HG03108 (cell line): ENCODE data around the gene RBM3.

ENCODE experiments used
- ATAC-seq: cut with Tn5 transposase; IDR thresholded peaks from one replicate; pipeline ENCODE4 v1.9.1; 2021; ENCODE audit warnings: moderate library complexity; ENCODE audit not compliant: unreplicated experiment

Gene RBM3

DNA sequence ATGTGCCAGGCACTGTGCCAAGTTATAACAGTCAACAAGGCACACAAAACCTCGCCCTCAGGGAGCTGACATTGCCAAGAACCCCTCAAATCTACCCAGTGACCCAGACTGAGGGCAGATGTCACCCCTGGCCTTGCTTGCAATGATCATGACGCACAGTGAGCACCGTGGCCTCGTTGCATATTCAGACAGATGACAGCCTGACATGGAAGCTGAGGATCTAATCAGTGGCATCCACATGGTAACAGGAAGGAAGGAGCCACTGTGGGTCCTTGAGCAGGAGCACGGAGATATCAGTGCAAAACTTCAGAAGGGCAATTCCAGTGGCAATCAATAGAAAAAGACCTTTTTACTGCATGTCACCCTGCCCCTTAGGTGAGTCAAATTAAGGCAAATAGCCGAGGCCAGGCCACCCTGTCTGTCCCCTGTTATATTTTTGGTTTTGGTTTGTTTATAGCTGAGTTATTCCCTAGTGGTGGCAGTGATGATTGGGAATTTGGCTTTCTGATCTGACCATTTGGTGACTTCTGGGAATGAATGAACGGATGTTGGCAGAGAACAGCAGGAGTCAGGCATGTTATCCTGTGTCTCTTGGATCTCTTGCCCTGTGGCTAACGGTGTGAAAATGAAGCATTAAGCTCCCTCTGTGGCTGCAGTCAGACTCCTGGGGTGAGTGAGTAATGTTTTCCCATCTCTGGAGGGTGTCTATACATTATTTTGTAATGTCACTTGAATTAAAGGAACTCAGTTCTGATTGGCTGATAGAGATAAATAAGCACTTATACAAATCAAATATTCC lies 43.5 kb downstream of the RBM3 start:
- no peak for ATAC-seq

DNA sequence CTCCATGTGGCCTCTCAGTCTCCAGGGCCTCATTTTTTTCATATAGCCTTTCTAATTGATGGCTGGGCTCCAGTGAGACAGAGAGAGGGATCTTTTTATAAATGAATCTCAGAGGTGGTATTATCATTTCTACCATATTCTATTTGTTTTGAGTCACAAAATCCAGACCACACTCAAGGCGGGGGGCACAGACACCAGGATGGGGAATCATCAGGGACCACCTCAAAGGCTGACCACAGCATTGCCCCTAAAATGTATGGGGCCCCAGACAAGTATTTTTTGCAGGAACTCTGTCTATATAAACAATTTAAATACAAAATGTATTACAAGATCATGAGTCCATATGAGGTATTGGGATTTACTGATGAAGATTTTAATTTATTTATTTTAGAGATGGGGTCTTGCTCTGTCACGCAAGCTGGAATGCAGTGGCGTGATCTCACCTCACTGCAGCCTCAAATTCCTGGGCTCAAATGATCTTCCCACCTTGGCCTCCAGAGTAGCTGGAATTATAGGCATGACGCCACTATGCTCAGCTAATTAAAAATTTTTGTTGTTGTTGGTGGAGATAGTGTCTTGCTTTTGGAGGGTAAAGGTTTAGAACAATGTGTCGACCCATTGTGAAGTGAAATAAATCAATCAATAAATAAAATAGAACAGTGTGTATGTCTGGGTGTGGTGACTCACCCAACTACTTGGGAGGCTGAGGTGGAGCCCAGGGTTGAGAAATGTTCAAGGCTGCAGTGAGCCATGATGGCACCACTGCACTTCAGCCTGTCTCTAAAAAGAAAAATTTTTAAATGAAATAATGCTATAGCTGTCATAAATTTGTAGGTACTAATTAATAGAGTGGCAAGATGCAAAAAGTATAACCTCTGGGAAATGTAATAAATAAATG lies 52.4 kb downstream of the RBM3 start:
- no peak for ATAC-seq
